22Rv1 (cell line): ENCODE results near the gene MAGI1.

Source experiments
- CTCF ChIP-seq: fragments of 450-650 bp; IDR thresholded peaks from 2 replicates; pipeline ENCODE4 v1.5.1; 2017; ENCODE audit warnings: mild to moderate bottlenecking
- ZFX ChIP-seq: fragments of 450-650 bp; IDR thresholded peaks from 2 replicates; pipeline ENCODE4 v1.6.1; 2017; ENCODE audit warnings: antibody characterized with exemption, borderline replicate concordance

DNA sequence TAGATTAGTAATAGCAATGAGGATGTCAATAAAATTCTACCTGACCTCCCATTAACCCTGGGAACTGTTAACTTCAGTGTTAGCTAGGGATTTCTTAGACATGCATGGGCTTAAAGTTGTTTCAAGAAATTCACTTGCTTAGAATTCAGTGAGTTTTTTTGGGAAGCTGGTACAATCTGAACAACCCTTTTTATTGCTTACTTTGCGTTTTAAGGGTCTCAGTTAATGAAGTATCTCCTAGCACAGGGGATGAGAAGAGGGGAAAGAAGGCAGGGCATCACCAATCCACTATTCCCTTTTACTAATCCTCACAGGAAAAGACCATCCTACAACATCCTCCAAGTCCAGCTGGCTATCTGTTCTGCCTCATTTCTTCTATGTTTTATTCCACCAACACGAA lies 334.9 kb downstream of the MAGI1 start:
- no peak for TF ChIP-seq CTCF
- no peak for TF ChIP-seq ZFX
